HG02588 (cell line): ENCODE results near the gene STMND1.
"Not testable (repeated sequence)": the region's sequence is repeated elsewhere in the genome, so short reads cannot be mapped to it uniquely, and the experiment has no call there.

Source experiments
- ATAC-seq: cut with Tn5 transposase; IDR thresholded peaks from one replicate; pipeline ENCODE4 v1.9.1; 2021; ENCODE audit warnings: mild to moderate bottlenecking, moderate library complexity; ENCODE audit not compliant: unreplicated experiment

The STMND1 gene

DNA sequence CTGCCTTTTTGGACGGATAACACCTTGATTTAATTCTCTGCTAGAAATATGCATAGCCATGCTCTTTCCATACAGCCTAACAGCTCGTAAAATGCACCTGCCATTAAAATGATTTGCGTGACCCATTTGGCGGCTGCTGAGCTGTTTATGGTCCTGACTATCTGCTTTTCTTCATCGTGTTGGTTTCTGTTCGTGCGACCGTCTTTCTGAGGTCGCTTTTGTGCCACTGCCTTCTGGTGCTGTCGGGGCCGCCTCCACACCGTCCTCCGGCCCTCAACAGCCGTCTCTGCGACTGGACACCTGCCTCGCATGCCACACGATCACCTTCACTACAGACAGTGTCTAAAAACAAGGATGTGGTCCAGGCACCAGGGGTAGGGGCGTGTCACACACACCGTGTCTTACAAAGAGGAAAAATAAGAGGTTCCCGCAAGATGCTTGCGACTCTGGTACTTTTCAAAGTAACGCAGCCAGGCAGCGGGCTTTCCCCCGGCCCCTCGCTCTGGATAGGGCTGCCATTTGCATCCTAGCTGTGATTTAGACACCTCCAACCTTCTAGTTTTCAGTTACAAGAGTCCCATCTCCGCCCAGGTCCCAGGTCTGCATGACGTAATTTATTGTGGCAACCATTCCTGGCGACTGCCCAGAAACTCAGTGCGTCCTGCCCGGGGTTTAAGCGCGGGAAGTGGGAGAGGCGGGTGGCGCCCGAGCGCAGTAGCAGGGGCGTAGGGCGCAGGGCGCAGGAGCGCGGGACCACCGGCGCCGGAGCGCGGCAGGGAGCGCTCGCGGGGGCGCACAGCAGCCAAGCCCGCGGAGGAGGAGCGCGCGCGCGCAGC lies at the start of gene STMND1:
TSS of gene STMND1 (plus strand) at position 629 of the 836 bp plus-strand sequence. CDS start 208 bp downstream, outside the sequence.
- no peak for ATAC-seq

DNA sequence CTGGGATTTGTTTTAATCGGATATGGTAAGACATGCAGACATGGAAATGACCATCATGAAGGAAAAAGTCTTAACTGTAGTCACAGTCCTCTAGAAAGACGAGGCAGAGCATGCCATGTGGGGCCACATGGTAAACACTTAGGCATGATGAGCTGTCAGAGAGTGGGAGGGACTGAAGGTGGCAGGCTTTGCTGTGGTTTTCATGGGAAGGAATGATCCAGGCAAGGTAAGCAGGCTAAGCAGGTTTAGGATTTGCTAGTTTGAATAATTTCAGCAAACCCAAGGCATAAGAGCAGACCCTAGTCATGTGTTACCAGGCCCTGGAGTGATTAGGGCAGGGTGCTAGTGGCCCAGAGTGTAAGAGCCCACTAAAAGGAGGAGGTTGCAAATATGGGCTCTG lies 47.2 kb upstream of the STMND1 start:
- ATAC-seq, result no peak

DNA sequence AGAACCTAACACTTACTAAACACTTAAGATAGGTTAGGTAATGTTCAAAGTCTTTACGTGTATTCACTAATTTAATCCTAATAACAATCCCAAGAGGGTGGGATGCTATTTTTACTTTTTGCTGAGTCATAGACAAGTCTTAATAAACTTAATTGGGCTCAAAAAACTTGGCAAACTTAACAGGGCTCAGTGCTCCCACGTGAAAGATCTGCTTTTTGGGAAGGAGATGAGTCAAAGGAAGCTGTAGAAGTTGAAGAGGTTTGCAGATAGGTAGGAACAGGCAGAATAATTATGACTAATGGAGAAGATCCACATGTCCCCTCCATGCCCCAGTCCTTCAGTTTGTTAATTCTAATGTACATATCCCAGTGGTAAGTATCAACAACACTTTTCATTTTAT lies 44.5 kb upstream of the STMND1 start:
- no peak for ATAC-seq

DNA sequence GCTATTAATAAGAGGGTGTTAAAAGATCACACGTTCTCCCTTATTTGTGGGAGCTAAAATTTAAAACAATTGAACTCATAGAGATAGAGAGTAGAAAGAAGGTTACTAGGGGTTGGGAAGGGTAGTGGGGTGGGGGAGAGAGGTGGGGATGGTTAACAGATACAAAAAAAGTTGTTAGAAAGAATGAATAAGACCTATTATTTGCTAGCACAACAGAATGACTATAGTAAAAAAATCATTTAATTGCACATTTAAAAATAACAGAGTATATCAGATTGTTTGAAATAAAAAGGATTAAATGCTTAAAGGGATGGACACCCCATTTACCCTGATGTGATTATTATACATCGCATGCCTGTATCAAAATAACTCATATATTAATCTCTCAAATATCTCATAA lies 43.3 kb upstream of the STMND1 start:
- ATAC-seq, result no peak

- no peak for ATAC-seq
Measured at GRCh38 chr6:17059022-17059421, 42.8 kb upstream of the STMND1 start.

DNA sequence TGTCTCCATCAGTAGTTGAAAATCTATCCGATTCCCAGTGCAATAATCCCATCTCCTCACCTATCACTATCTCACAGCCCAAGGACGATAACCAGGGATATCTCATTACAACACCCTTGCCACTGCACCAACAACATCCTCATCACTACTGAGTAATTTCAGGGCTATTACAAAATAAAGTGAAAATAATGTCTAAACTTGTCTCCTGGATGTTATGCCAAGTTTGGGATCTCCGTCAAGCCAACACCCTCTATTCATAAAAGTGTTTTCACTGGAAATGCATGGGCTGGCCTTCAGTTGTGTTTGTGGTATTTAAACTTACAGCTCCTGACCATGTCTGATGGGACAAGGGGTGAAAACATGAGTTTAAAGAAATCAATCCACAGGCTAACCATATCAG lies 42.0 kb upstream of the STMND1 start:
- no peak for ATAC-seq

DNA sequence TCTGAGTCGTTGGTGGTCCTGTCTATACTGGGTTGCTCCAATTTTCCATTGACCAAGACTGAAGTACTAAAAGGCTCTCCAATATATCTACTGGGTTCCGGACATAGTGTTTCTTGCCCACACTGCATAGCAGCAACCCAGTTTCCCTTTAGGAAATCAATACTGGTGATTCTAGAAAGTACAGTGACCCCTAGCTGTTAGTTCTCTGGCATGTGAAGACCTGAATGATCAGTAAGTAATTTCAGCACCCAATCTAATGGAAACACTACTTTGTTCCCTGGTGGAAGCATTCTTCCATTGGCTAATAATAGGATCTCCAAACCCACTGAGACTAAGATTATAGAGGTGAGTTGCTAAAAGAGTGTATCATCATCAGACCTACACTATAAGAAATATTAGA lies 40.8 kb upstream of the STMND1 start:
- no peak for ATAC-seq

GRCh38 chr6:17062871-17063440 lies 38.9 kb upstream of the STMND1 start:
- ATAC-seq, result no peak

GRCh38 chr6:17064975-17065374 lies 36.9 kb upstream of the STMND1 start:
- ATAC-seq, result no peak

DNA sequence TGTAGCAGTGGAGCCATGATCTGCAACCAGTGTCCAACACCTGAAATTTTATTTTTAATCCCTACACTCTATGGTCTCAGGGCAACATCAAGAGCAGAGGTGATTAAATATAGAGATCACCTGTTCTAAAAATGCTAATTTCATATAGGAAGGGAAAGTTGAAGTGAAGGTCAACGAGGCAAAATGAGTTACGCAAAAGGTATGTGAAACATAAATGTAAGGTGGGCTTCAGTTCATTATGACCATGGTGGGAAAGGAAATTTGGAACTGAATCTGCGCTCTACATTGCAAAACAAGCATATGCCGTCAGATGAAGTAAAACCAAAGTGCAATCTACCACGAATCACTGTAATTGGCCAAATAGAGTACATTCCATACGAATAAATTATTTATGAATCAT lies 35.2 kb upstream of the STMND1 start:
- ATAC-seq, result no peak

DNA sequence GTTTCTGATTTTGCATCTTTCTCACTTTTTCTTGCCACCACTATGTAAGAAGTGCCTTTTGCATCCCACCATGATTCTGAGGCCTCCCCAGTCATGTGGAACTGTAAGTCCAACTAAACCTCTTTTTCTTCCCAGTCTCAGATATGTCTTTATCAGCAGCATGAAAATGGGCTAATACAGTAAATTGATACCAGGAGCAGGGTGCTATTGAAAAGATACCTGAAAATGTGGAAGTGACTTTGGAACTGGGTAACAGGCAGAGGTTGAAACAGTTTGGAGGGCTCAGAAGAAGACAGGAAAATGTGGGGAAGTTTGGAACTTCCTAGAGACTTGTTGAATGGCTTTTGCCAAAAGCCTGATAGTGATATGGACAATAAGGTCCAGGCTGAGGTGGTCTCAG lies 32.9 kb upstream of the STMND1 start:
- ATAC-seq, result not testable (repeated sequence)

DNA sequence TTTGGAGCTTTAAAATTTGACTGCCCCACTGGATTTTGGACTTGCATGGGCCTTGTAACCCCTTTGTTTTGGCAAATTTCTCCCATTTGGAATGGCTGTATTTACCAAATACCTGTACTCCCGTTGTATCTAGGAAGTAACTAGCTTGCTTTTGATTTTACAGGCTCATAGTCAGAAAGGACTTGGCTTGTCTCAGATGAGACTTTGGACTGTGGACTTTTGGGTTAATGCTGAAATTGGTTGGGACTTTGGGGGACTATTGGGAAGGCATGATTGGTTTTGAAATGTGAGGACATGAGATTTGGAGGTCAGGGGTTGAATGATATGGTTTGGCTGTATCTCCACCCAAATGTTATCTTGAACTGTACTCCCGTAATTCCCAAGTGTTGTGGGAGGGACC lies 31.4 kb upstream of the STMND1 start:
- ATAC-seq, result not testable (repeated sequence)

DNA sequence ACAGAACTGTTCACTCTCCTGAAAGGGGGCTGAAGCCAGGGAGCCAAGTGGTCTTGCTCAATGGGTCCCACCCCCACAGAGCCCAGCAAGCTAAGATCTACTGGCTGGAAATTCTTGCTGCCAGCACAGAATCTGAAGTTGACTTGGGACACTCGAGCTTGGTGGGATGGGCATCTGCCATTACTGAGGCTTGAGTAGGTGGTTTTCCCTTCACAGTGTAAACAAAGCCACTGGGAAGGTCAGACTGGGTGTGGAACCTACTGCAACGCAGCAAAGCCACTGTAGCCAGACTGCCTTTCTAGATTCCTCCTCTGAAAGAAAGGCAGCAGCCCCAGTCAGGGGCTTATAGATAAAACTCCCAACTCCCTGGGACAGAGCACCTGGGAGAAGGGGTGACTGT lies 28.3 kb upstream of the STMND1 start:
- ATAC-seq, result not testable (repeated sequence)

- ATAC-seq, result no peak
Measured at GRCh38 chr6:17081273-17081672, 20.6 kb upstream of the STMND1 start.

GRCh38 chr6:17081860-17082508 lies 19.9 kb upstream of the STMND1 start:
- ATAC-seq, result no peak

- no peak for ATAC-seq
Measured at GRCh38 chr6:17083397-17083796, 18.5 kb upstream of the STMND1 start.

DNA sequence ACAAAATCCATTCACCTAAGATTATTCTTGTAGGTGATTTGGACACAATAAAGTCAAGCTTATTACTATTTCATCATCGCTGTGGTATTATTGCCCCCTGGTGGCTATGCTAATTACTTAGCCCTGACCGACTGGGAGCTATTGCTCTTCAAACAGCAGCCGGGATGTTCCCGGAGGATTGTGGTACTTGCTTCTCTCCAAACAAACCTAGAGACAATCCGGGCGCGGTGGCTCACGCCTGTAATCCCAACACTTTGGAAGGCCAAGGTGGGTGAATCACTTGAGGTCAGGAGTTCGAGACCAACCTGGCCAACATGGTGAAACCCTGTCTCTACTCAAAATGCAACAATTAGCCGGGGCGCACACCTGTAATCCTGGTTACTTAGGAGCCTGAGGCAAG lies 15.4 kb upstream of the STMND1 start:
- no peak for ATAC-seq

DNA sequence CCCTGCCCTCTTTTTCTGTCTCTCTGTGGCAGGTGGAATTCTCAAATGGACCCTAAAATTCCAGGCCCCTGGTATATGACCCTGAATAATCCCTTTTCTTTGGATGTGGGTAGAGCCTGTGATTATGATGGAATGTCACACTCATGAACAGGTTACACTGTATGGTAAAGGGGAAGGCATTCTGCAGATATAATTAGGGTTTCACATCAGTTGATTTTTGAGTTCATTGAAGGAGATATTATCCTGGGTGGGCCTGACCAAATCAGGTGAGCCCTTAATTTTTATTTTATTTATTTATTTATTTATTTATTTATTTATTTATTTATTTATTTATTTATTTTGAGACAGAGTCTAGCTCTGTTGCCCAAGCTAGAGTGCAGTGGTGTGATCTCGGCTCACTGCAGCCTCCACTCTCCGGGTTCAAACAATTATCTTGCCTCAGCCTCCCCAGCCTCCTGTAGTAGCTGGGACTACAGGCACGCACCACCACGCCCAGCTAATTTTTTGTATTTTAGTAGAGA lies 13.7 kb upstream of the STMND1 start:
- no peak for ATAC-seq

GRCh38 chr6:17091122-17091521 lies 10.7 kb upstream of the STMND1 start:
- no peak for ATAC-seq

GRCh38 chr6:17093686-17094085 lies 8.2 kb upstream of the STMND1 start:
- ATAC-seq, result no peak

DNA sequence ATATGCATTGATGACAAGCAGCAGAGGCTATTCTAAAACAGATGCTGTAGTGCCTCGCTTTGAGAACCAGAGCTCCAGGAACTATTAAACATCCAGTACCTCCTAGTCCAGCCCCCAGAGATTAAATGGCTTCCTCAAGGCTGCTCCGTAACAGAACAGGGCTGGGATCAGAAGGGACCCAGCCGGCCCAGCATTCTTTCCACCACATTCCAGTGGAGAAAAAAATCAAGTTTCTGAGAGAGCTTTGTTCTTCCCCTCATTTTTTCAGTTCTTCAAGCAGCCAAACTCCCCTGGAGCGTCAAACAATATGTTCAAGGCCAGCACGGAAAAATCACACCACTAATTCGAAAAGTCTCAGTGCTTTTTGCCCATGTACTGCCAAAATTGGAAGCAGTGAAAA lies 5.8 kb upstream of the STMND1 start:
- ATAC-seq, result no peak

DNA sequence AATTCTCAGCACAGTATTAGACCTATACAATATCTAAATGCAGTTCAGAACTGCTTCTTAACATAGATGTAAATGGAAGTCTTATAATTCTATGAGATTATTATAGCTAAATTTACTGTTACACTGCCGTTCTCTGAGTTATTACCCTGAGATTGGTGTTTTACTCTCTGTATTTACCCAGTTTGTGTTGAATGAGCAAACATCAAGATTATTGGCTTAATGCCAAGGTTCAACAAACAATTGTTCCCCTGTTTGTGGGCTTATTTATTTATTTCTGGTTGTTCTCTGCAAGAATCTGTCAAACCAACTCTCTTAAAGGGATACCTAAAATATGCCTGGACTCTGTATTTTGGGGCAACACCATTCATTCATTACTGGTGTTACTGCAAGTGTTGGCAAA lies 5.2 kb upstream of the STMND1 start:
- no peak for ATAC-seq
